GM21825 (cell line): Measurements from ENCODE around the gene SLC46A2.

Experiments used
- ATAC-seq: cut with Tn5 transposase; IDR thresholded peaks from one replicate; pipeline ENCODE4 v1.9.1; 2021; ENCODE audit warnings: mild to moderate bottlenecking, moderate library complexity; ENCODE audit not compliant: unreplicated experiment

The SLC46A2 gene

DNA sequence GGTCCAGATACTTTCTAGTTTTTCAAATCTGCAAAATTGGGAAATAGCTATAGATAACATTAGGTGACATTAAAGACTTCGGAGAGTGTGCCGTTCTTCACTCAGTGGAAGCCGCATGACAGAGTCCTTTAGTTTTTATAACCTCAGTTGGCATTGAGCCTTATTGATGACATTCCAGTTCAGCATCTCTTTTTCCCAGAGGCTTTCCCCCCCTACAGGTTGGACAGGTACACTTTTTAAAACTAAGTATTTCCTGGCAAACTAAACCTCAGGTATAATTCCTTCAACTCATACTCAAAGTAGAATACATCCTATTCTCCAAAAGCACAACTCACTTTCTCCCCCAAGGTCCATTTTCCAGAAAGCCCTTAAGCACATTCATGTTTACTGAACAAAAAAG is 58.7 kb downstream of the SLC46A2 start:
- no peak for ATAC-seq

DNA sequence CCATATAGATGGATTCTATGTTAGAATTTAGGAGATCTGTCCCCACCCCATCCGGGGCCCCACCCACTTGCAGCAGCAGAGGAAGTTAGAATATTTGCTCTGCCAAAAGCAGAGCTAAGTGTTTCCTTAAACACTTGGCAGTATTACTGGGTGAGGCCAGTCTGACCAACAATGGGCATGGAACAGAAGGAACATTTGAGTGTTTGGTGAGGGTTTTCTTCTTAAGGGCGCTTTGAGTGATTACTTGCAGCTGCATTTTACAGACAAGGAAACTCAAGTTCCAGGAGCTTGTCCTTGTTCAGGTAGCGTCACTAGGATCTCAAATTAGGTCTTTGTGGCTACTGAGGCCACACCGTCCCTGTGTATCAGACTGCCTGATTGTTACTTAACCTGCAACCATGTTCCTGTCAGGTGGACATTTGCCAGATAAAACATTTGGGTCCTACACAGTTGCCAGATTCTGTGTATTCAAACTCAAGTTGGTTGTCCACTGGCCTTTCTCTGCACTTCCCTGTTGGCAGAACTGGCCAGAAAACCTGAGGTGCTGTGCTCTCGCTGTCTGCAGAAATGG is 59.3 kb downstream of the SLC46A2 start:
- ATAC-seq, result no peak
